Activated CD4-positive, alpha-beta T cell treated with anti-CD3 and anti-CD28 coated beads, Interleukin-2, Interleukin-6, amounts not matched to agents 100 ng/mL and 50 ng/mL, durations not matched to agents 16 hours and 8 hours (primary cell): ENCODE data around the gene CCDC102B.
"Not testable (repeated sequence)": the region's sequence is repeated elsewhere in the genome, so short reads cannot be mapped to it uniquely, and the experiment has no call there.

Experiments used
- DNase-seq: peaks from one replicate; pipeline ENCODE4 v3.0.0-alpha.2; 2020

The CCDC102B gene

GRCh38 chr18:68915061-68915460, 117.2 kb downstream of the CCDC102B start:
- no peak for DNase-seq

- no peak for DNase-seq
Observed at GRCh38 chr18:68916734-68917133, 118.9 kb downstream of the CCDC102B start.

- DNase-seq, result no peak
Observed at GRCh38 chr18:68918216-68918615, 120.3 kb downstream of the CCDC102B start.

GRCh38 chr18:68919900-68920299, 122.0 kb downstream of the CCDC102B start:
- no peak for DNase-seq

- no peak for DNase-seq
Observed at GRCh38 chr18:68922392-68922791, 124.5 kb downstream of the CCDC102B start.

GRCh38 chr18:68925268-68925667, 127.4 kb downstream of the CCDC102B start:
- DNase-seq, result peak; percentile 7

GRCh38 chr18:68928762-68929675, 131.1 kb downstream of the CCDC102B start:
- no peak for DNase-seq

- no peak for DNase-seq
Observed at GRCh38 chr18:68935686-68936085, 137.8 kb downstream of the CCDC102B start.

- DNase-seq, result no peak
Observed at GRCh38 chr18:68937029-68937599, 139.2 kb downstream of the CCDC102B start.

- DNase-seq, result no peak
Observed at GRCh38 chr18:68940039-68940438, 142.2 kb downstream of the CCDC102B start.

GRCh38 chr18:68940754-68941153, 142.9 kb downstream of the CCDC102B start:
- no peak for DNase-seq

- no peak for DNase-seq
Observed at GRCh38 chr18:68942230-68942629, 144.3 kb downstream of the CCDC102B start.

- DNase-seq, result not testable (repeated sequence)
Observed at GRCh38 chr18:68943861-68944260, 146.0 kb downstream of the CCDC102B start.

- no peak for DNase-seq
Observed at GRCh38 chr18:68944330-68944729, 146.4 kb downstream of the CCDC102B start.

- DNase-seq, result no peak
Observed at GRCh38 chr18:68944826-68945225, 146.9 kb downstream of the CCDC102B start.

- no peak for DNase-seq
Observed at GRCh38 chr18:68948622-68949021, 150.7 kb downstream of the CCDC102B start.

- no peak for DNase-seq
Observed at GRCh38 chr18:68954738-68955137, 156.9 kb downstream of the CCDC102B start.

GRCh38 chr18:68956650-68957049, 158.8 kb downstream of the CCDC102B start:
- DNase-seq, result no peak

- no peak for DNase-seq
Observed at GRCh38 chr18:68960355-68960754, 162.5 kb downstream of the CCDC102B start.

GRCh38 chr18:68962623-68963022, 164.7 kb downstream of the CCDC102B start:
- DNase-seq, result no peak

GRCh38 chr18:68965817-68966216, 167.9 kb downstream of the CCDC102B start:
- no peak for DNase-seq

- no peak for DNase-seq
Observed at GRCh38 chr18:68969027-68969426, 171.1 kb downstream of the CCDC102B start.

GRCh38 chr18:68972176-68972575, 174.3 kb downstream of the CCDC102B start:
- DNase-seq, result no peak

- no peak for DNase-seq
Observed at GRCh38 chr18:68979737-68980136, 181.9 kb downstream of the CCDC102B start.
